H1 (cell line): ENCODE data around the gene PRKN. TPM values are rescaled to one million over a fixed set of nuclear protein-coding genes. Genes with fewer than 3 reads are reported as not detected.

Source experiments
- JUN ChIP-seq: IDR thresholded peaks from 2 replicates; pipeline ENCODE4 v1.6.1; 2011; ENCODE audit warnings: low read depth, mild to moderate bottlenecking, improper control_type of control experiment, low read length
- KDM5A ChIP-seq: fragments of 200-600 bp; IDR thresholded peaks from 2 replicates; pipeline ENCODE4 v1.7.1; 2012; ENCODE audit warnings: mild to moderate bottlenecking, low read length, inconsistent platforms, mixed read lengths
- NRF1 ChIP-seq: IDR thresholded peaks from 2 replicates; pipeline ENCODE4 v1.6.1; 2011; ENCODE audit warnings: mild to moderate bottlenecking, low read depth, low read length, improper control_type of control experiment
- SIRT6 ChIP-seq: IDR thresholded peaks from one replicate; pipeline ENCODE4 v1.7.1; 2012; ENCODE audit warnings: low read length, inconsistent platforms
- SP1 ChIP-seq: IDR thresholded peaks from 2 replicates; pipeline ENCODE4 v1.6.1; 2011; ENCODE audit warnings: low read depth, low read length
- TCF12 ChIP-seq: IDR thresholded peaks from 2 replicates; pipeline ENCODE4 v1.6.1; 2011; ENCODE audit warnings: low read depth, mild to moderate bottlenecking, low read length
- polyA plus RNA-seq, 7 experiments: library from polyadenylated mRNA; depleted of rRNA in 3 of 7; stranded (reverse) in 5 of 7; unstranded in 2 of 7; fragments of >200 nt in 5 of 7; fragments of 200-250 nt in 2 of 7; gene quantifications; 1 replicate in 5 of 7; 2 replicates in 1 of 7; 4 replicates in 1 of 7; pipeline versions ENCODE4 v1.2.1 to v1.2.3, GENCODE V29; 2011 to 2013; ENCODE audit warnings: missing spikeins in 2 of 7, mixed read lengths in 2 of 7
- total RNA-seq: library from RNA; stranded (reverse); fragmentation: NEBNext Ultra II Directional; extraction: Animal tissue kit (Norgen Biotek cat#: 25700); gene quantifications from 2 replicates; pipeline ENCODE4 v1.2.1, GENCODE V29; 2021

Gene PRKN
- total and polyA plus RNA-seq, 2 of the 8 experiments (the other 6 are each of a cell fraction or from before 2014, with no cell fraction given), result 0.13 to 0.29 TPM

DNA sequence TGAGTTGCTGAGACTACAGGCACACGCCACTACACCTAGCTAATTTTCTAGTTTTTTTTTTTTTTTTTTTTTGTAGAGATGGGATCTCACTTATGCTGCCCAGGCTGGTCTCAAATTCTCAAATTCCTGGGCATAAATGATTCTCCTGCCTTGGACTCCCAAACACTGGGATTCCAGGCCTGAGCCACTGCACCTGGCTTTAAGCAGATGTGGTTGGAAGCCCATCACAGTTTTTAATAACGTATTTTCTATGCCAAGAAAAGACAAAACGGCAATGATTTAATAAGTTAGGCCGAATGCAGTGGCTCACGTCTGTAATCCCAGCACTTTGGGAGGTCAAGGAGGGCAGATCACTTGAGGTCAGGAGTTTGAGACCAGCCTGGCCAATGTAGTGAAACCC, 456.6 kb downstream of the PRKN start (continued):
- TF ChIP-seq KDM5A (no peak), TCF12 (no peak), NRF1 (no peak), JUN (no peak), SIRT6 (no peak), SP1 (no peak)
